Metanephros (tissue), 1 donor: ENCODE results near the gene SMARCAD1. TPM values are rescaled to one million over a fixed set of nuclear protein-coding genes. Genes with fewer than 3 reads are reported as not detected.

Source experiments
- total RNA-seq: library from RNA; depleted of rRNA; stranded (reverse); fragments of >200 nt; gene quantifications from one replicate; pipeline ENCODE4 v1.2.3, GENCODE V29; 2014

The SMARCAD1 gene, protein sequence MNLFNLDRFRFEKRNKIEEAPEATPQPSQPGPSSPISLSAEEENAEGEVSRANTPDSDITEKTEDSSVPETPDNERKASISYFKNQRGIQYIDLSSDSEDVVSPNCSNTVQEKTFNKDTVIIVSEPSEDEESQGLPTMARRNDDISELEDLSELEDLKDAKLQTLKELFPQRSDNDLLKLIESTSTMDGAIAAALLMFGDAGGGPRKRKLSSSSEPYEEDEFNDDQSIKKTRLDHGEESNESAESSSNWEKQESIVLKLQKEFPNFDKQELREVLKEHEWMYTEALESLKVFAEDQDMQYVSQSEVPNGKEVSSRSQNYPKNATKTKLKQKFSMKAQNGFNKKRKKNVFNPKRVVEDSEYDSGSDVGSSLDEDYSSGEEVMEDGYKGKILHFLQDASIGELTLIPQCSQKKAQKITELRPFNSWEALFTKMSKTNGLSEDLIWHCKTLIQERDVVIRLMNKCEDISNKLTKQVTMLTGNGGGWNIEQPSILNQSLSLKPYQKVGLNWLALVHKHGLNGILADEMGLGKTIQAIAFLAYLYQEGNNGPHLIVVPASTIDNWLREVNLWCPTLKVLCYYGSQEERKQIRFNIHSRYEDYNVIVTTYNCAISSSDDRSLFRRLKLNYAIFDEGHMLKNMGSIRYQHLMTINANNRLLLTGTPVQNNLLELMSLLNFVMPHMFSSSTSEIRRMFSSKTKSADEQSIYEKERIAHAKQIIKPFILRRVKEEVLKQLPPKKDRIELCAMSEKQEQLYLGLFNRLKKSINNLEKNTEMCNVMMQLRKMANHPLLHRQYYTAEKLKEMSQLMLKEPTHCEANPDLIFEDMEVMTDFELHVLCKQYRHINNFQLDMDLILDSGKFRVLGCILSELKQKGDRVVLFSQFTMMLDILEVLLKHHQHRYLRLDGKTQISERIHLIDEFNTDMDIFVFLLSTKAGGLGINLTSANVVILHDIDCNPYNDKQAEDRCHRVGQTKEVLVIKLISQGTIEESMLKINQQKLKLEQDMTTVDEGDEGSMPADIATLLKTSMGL
- 43.8 TPM for total RNA-seq

DNA sequence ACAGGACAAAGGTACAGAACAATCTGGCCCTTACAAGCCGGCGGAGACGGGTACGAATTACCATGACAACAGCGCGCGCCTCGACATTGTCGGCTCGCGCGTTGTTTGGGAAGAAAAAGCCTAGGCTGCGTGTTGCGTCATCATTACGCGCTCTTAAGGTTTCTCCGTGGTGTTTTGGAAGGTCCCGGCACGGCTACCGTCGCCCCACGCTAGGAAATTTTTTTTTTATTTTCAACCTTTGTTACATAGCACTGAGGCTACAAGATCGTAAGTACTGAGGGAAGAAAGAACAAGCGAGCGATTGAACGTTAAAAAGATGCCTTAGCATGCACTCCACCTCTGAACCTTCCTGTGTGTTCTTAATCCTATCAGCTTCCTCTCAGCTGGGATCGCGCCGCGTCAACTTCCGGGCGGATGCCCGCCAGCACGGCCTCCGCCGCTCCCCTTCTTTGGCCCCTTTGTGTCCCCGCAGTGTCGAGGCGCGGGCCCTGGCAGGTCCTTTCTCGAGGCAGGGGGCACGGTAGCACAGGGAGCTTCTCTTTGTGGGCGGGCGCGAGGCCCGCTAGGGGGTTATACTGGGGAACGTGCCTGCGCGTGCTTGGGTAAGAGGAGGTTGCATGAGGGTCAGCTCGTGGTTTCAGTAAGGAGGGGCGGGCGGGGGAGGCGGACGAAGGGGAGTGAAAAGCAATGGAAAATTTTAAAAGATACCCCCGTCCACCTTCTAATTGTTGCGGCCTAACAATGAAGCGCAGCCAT lies at the start of gene SMARCAD1:
TSS of gene SMARCAD1 (plus strand) at position 397 of the 756 bp plus-strand sequence. CDS start 530 bp downstream, outside the sequence.

Other genes starting within 250 kb of the SMARCAD1 start
- gene HPGDS, start 135.0 kb downstream of the SMARCAD1 start, total RNA-seq: 5.1 TPM
- 130 TPM for gene PDLIM5, start 244.1 kb downstream of the SMARCAD1 start, total RNA-seq